Hepatocyte (in vitro differentiated cells): Measurements from ENCODE around the gene ZHX3.

Source experiments
- EZH2 ChIP-seq: fragments of 200-600 bp; sonication (generic); IDR thresholded peaks from 2 replicates; pipeline ENCODE4 v1.6.1; 2016; ENCODE audit warnings: antibody characterized with exemption, mild to moderate bottlenecking, borderline replicate concordance
- TF ChIP-seq, protein P1 (sequence below): fragments of 200-600 bp; sonication (generic); IDR thresholded peaks from 2 replicates; pipeline ENCODE4 v1.5.1; 2016; ENCODE audit warnings: antibody characterized with exemption, mild to moderate bottlenecking; ENCODE audit not compliant: poor library complexity

DNA sequence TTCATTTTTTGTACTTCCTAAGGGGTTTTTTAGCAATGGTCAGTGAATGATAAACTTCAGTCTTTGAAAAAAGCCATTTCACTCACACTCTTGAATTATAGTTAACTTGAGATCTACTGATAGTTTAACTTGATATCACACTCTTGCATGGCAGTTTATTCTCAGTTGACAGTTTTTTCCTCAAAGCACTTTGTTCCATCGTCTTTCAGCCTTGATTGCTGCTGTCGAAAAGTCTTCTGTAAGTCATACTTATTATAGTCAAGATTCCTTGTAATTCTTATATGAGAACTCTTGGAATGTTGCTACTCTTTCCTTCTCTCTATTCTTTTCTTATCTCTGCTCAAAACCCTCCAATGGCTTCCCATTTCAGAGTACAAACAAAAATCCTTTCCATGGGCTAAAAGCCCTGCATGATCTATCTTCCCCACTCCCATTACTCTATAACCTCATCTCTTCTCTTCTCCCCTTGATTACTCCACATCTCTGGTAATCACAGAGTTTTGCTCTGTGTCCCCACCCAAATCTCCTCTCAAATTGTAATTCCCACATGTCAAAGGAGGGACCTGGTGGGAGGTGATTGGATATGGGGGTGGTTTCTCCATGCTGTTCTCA, 31.2 kb downstream of the ZHX3 start:
- TF ChIP-seq, protein P1, sequence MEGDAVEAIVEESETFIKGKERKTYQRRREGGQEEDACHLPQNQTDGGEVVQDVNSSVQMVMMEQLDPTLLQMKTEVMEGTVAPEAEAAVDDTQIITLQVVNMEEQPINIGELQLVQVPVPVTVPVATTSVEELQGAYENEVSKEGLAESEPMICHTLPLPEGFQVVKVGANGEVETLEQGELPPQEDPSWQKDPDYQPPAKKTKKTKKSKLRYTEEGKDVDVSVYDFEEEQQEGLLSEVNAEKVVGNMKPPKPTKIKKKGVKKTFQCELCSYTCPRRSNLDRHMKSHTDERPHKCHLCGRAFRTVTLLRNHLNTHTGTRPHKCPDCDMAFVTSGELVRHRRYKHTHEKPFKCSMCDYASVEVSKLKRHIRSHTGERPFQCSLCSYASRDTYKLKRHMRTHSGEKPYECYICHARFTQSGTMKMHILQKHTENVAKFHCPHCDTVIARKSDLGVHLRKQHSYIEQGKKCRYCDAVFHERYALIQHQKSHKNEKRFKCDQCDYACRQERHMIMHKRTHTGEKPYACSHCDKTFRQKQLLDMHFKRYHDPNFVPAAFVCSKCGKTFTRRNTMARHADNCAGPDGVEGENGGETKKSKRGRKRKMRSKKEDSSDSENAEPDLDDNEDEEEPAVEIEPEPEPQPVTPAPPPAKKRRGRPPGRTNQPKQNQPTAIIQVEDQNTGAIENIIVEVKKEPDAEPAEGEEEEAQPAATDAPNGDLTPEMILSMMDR, result no peak
- TF ChIP-seq EZH2, result no peak
